Parathyroid adenoma (tissue), 2 donors: Measurements from ENCODE around the gene CLMP.

Source experiments
- H2AFZ ChIP-seq: fragments of 300-600 bp; sonication (generic); one replicate; pipeline ENCODE4 v1.7.0; 2017; ENCODE audit warnings: antibody characterized with exemption, mild to moderate bottlenecking
- H3K27ac ChIP-seq: fragments of 300-600 bp; sonication (generic); one replicate; pipeline ENCODE4 v1.7.0; 2017
- H3K27me3 ChIP-seq: fragments of 300-600 bp; sonication (generic); one replicate; pipeline ENCODE4 v1.7.0; 2017; ENCODE audit warnings: low read length; ENCODE audit not compliant: control insufficient read depth, insufficient read depth
- H3K36me3 ChIP-seq: fragments of 300-600 bp; sonication (generic); one replicate; pipeline ENCODE4 v1.7.0; 2017; ENCODE audit warnings: low read length; ENCODE audit not compliant: control insufficient read depth, insufficient read depth
- H3K4me1 ChIP-seq: fragments of 300-600 bp; sonication (generic); one replicate; pipeline ENCODE4 v1.7.0; 2017; ENCODE audit warnings: control low read depth
- H3K4me2 ChIP-seq: fragments of 300-600 bp; sonication (generic); one replicate; pipeline ENCODE4 v1.7.0; 2017; ENCODE audit warnings: low read length
- H3K4me3 ChIP-seq: fragments of 300-600 bp; sonication (generic); one replicate; pipeline ENCODE4 v1.7.0; 2017; ENCODE audit warnings: low read depth, low read length
- H3K79me2 ChIP-seq: fragments of 300-600 bp; sonication (generic); one replicate; pipeline ENCODE4 v1.7.0; 2017; ENCODE audit warnings: control low read depth
- H3K9ac ChIP-seq: fragments of 300-600 bp; sonication (generic); one replicate; pipeline ENCODE4 v1.7.0; 2017; ENCODE audit warnings: mild to moderate bottlenecking
- H3K9me3 ChIP-seq: fragments of 300-600 bp; sonication (generic); one replicate; pipeline ENCODE4 v1.7.0; 2017; ENCODE audit warnings: low read length; ENCODE audit not compliant: control insufficient read depth
- CTCF ChIP-seq: fragments of 300-600 bp; sonication (generic); IDR thresholded peaks from one replicate; pipeline ENCODE4 v1.7.0; 2017; ENCODE audit warnings: antibody characterized with exemption, mild to moderate bottlenecking
- donor health status: primary hyperparathyroidism.

Gene CLMP

GRCh38 chr11:123185326-123185725 lies 9.7 kb downstream of the CLMP start:
- Histone ChIP-seq H2AFZ (no peak overlapping the region), H3K9me3 (no peaks in the 10 kb centered on the region), H3K27me3 (no peaks in the 10 kb centered on the region), H3K4me1 (no peaks in the 10 kb centered on the region), H3K36me3 (no peaks in the 10 kb centered on the region), H3K79me2 (no peaks in the 10 kb centered on the region), H3K9ac (no peak overlapping the region), H3K4me3 (no peak overlapping the region), H3K27ac (no peak overlapping the region), H3K4me2 (no peak overlapping the region)
- TF ChIP-seq CTCF, result no peak

- no peaks in the 10 kb centered on the region for H3K36me3 ChIP-seq
- H3K79me2 ChIP-seq, result no peaks in the 10 kb centered on the region
- TF ChIP-seq CTCF, result no peak
- no peaks in the 10 kb centered on the region for H3K9me3 ChIP-seq
- no peak overlapping the region for H3K4me3 ChIP-seq
- no peak overlapping the region for H2AFZ ChIP-seq
- no peak overlapping the region for H3K27ac ChIP-seq
- no peak overlapping the region for H3K9ac ChIP-seq
- H3K4me1 ChIP-seq, result no peaks in the 10 kb centered on the region
- no peaks in the 10 kb centered on the region for H3K27me3 ChIP-seq
- H3K4me2 ChIP-seq, result no peak overlapping the region
These were observed 10.5 kb downstream of the CLMP start for GRCh38 chr11:123184531-123184930.

- Histone ChIP-seq H3K27me3 (no peaks in the 10 kb centered on the region), H2AFZ (no peak overlapping the region), H3K27ac (no peak overlapping the region), H3K4me2 (no peak overlapping the region), H3K9me3 (no peaks in the 10 kb centered on the region), H3K9ac (no peak overlapping the region), H3K79me2 (no peaks in the 10 kb centered on the region), H3K36me3 (no peaks in the 10 kb centered on the region), H3K4me3 (no peak overlapping the region), H3K4me1 (no peaks in the 10 kb centered on the region)
- no peak for TF ChIP-seq CTCF
These were observed 11.5 kb downstream of the CLMP start for GRCh38 chr11:123183391-123184099.

GRCh38 chr11:123181767-123182500 lies 13.1 kb downstream of the CLMP start:
- Histone ChIP-seq H3K4me2 (no peak overlapping the region), H3K9me3 (no peaks in the 10 kb centered on the region), H3K4me1 (no peaks in the 10 kb centered on the region), H2AFZ (no peak overlapping the region), H3K27me3 (no peaks in the 10 kb centered on the region), H3K4me3 (no peak overlapping the region), H3K36me3 (no peaks in the 10 kb centered on the region), H3K27ac (no peak overlapping the region), H3K79me2 (no peaks in the 10 kb centered on the region), H3K9ac (no peak overlapping the region)
- no peak for TF ChIP-seq CTCF
